ENCODE data around the gene MTA2.
A peak's percentile ranks its signal among the peaks of the same experiment; 100 is the strongest.

The MTA2 gene

GRCh38 chr11:62569611-62570010, 32.1 kb downstream of the MTA2 start:
- H2AFZ ChIP-seq (ENCODE audit: low read length): no peak overlapping the region
- TF ChIP-seq EZH2phosphoT487 (IDR thresholded peaks at IDR 0.05; ENCODE audit: borderline replicate concordance) (no peak), CTCF (conservative IDR thresholded peaks at IDR 0.05; ENCODE audit: low read length) (no peak)
- H3K9ac ChIP-seq (ENCODE audit: low read depth, low read length, poor library complexity, severe bottlenecking): peak overlapping the region; percentile 42
- peaks cover 7% of the 10 kb centered on the region for H3K27me3 ChIP-seq (ENCODE audit: insufficient read depth, low read length, poor library complexity, severe bottlenecking)
- peak overlapping the region; percentile 88 for H3K4me2 ChIP-seq (ENCODE audit: low read depth, low read length, poor library complexity, severe bottlenecking)
- no peaks in the 10 kb centered on the region for H3K9me2 ChIP-seq (replicated peaks; ENCODE audit: low read depth, low read length)
- H3K9me3 ChIP-seq (ENCODE audit: insufficient read depth, low read depth, low read length): no peaks in the 10 kb centered on the region
- peaks cover 93% of the 10 kb centered on the region for H3K79me2 ChIP-seq (ENCODE audit: insufficient read depth, low read length)
- H4K20me1 ChIP-seq (ENCODE audit: insufficient read depth, low read length, poor library complexity, severe bottlenecking): peaks cover 77% of the 10 kb centered on the region
- H3K4me3 ChIP-seq (ENCODE audit: low read length, poor library complexity, severe bottlenecking): peak overlapping the region; percentile 100
- H3K36me3 ChIP-seq (ENCODE audit: insufficient read depth, low read length): peaks cover 61% of the 10 kb centered on the region; the same call in 1 of the 2 replicates
- no peaks in the 10 kb centered on the region; the same call in 1 of the 2 replicates for H3F3A ChIP-seq (ENCODE audit: low read depth)
- H3K4me1 ChIP-seq (ENCODE audit: insufficient read depth, low read length, poor library complexity, severe bottlenecking): peaks cover 62% of the 10 kb centered on the region

GRCh38 chr11:62567018-62567633, 34.5 kb downstream of the MTA2 start:
- H3K4me3 ChIP-seq (ENCODE audit: low read length, poor library complexity, severe bottlenecking): no peak overlapping the region
- peak overlapping the region; percentile 58 for H3K4me2 ChIP-seq (ENCODE audit: low read depth, low read length, poor library complexity, severe bottlenecking)
- H3K4me1 ChIP-seq (ENCODE audit: insufficient read depth, low read length, poor library complexity, severe bottlenecking): peaks cover 50% of the 10 kb centered on the region
- peaks cover 76% of the 10 kb centered on the region for H4K20me1 ChIP-seq (ENCODE audit: insufficient read depth, low read length, poor library complexity, severe bottlenecking)
- no peak overlapping the region for H2AFZ ChIP-seq (ENCODE audit: low read length)
- H3K9me2 ChIP-seq (replicated peaks; ENCODE audit: low read depth, low read length): no peaks in the 10 kb centered on the region
- H3K9ac ChIP-seq (ENCODE audit: low read depth, low read length, poor library complexity, severe bottlenecking): peak overlapping the region; percentile 40
- H3K27me3 ChIP-seq (ENCODE audit: insufficient read depth, low read length, poor library complexity, severe bottlenecking): no peaks in the 10 kb centered on the region
- H3K36me3 ChIP-seq (ENCODE audit: insufficient read depth, low read length): peaks cover 80% of the 10 kb centered on the region; the same call in 1 of the 2 replicates
- no peaks in the 10 kb centered on the region; the same call in 1 of the 2 replicates for H3F3A ChIP-seq (ENCODE audit: low read depth)
- TF ChIP-seq EZH2phosphoT487 (IDR thresholded peaks at IDR 0.05; ENCODE audit: borderline replicate concordance) (no peak), CTCF (conservative IDR thresholded peaks at IDR 0.05; ENCODE audit: low read length) (no peak)
- H3K79me2 ChIP-seq (ENCODE audit: insufficient read depth, low read length): peaks cover 84% of the 10 kb centered on the region
- H3K9me3 ChIP-seq (ENCODE audit: insufficient read depth, low read depth, low read length): no peaks in the 10 kb centered on the region

- peaks cover 80% of the 10 kb centered on the region; the same call in 1 of the 2 replicates for H3K36me3 ChIP-seq (ENCODE audit: insufficient read depth, low read length)
Observed at GRCh38 chr11:62566247-62566646, 35.4 kb downstream of the MTA2 start.

More at GRCh38 chr11:62566247-62566646, 35.4 kb downstream of the MTA2 start:
- H3K4me1 ChIP-seq (ENCODE audit: insufficient read depth, low read length, poor library complexity, severe bottlenecking): peaks cover 42% of the 10 kb centered on the region
- no peaks in the 10 kb centered on the region for H3K9me2 ChIP-seq (replicated peaks; ENCODE audit: low read depth, low read length)
- H3K27me3 ChIP-seq (ENCODE audit: insufficient read depth, low read length, poor library complexity, severe bottlenecking): no peaks in the 10 kb centered on the region
- H3K79me2 ChIP-seq (ENCODE audit: insufficient read depth, low read length): peaks cover 75% of the 10 kb centered on the region
- H4K20me1 ChIP-seq (ENCODE audit: insufficient read depth, low read length, poor library complexity, severe bottlenecking): peaks cover 74% of the 10 kb centered on the region
- H3K4me2 ChIP-seq (ENCODE audit: low read depth, low read length, poor library complexity, severe bottlenecking): peak overlapping the region; percentile 58
- H3K9me3 ChIP-seq (ENCODE audit: insufficient read depth, low read depth, low read length): no peaks in the 10 kb centered on the region
- H3F3A ChIP-seq (ENCODE audit: low read depth): no peaks in the 10 kb centered on the region; the same call in 1 of the 2 replicates
- peak overlapping the region; percentile 33 for H3K4me3 ChIP-seq (ENCODE audit: low read length, poor library complexity, severe bottlenecking)
- no peak overlapping the region for H2AFZ ChIP-seq (ENCODE audit: low read length)
- H3K9ac ChIP-seq (ENCODE audit: low read depth, low read length, poor library complexity, severe bottlenecking): peak overlapping the region; percentile 33
- TF ChIP-seq CTCF (conservative IDR thresholded peaks at IDR 0.05; ENCODE audit: low read length): no peak
- no peak for TF ChIP-seq EZH2phosphoT487 (IDR thresholded peaks at IDR 0.05; ENCODE audit: borderline replicate concordance)

Data from Loucy (cell line).